ENCODE data around the gene PA2G4.
A peak's percentile ranks its signal among the peaks of the same experiment; 100 is the strongest.

The PA2G4 gene

DNA sequence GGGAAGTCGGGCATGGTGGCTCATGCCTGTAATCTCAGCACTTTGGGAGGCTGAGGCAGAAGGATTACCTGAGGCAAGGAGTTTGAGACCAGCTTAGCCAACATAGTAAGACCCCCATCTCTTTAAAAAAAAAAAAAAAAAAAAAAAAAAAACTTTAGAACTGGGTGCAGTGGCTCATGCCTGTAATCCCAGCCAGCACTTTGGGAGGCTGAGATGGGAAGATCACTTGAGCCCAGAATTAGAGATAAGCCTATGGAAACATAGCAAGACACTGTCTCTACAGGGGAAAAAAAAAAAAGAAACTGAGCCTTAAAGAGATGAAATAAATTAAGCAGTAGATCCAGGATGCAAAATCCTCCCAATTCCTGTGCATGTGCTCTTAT is 1.7 kb upstream of the PA2G4 start:
- DNase-seq = no peak

DNA sequence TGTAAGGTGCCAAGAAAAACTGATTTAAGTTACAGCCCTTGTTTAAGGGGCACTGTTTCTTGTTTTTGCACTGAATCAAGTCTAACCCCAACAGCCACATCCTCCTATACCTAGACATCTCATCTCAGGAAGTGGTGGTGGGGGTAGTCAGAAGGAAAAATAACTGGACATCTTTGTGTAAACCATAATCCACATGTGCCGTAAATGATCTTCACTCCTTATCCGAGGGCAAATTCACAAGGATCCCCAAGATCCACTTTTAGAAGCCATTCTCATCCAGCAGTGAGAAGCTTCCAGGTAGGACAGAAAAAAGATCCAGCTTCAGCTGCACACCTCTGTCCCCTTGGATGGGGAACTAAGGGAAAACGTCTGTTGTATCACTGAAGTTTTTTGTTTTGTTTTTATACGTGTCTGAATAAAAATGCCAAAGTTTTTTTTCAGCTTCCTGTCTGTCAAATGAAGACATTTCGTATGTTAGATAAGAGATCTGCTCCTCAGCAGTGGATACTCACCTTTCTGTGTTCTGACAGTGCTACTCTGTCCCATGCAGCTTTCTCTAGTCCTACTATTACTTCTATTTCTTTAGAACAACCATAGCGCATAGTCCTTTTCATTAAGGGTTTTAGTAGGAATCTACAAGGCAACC is 1.2 kb upstream of the PA2G4 start:
- no peak for DNase-seq

DNA sequence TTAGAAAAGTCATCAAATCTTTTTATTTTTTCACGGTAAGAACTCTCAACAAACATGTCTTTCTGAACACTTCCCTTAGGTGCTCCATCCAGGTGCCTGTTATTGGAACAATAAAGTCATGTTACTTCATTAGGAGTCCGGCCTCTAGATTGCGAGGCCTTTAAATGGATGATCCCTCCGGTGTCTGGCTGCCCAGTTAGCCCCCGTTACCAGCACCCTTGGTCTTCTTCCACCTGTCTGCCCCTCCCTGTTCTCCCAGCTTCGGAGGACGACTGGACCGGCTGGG is 593 bp upstream of the PA2G4 start:
- no peak for DNase-seq

DNA sequence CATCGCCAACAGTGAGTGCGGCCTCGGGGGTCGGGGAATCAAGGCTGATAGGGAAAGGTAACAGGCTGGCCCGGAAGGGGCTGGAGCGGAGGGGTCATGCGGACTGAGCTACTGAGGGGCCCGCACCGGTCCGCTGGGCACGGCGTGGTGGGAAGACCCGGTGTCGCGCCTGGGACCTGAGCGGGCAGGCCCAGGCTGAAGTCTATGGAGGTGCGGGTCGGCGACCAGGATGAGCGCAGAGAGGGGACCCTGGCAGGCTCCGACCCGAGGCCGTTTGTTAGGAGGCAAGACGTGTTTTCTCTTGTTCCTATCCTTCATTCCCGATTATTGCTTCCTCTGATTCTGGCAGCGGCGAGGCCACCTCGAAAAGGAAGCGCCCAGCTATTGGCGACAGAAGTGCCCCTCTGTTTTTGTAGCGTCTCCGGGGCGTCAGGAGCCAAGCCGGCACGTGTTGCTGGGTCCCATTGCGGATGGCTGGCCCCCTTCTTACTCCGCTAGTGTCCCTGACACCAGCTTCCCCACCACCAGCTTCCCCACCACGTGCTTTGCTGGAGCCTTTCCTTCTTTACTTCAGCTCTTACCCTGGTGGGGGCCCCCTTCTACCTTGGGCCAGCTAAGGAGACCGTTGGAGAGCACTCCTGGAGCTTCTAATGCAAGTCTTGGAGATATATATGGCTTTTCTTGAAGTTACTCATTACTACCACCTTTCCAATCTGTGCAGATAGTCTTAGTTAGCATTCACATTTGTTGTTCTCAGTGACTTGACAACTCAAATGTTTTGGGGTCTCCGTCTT is 653 bp downstream of the PA2G4 start:
- DNase-seq = peak; percentile 39

DNA sequence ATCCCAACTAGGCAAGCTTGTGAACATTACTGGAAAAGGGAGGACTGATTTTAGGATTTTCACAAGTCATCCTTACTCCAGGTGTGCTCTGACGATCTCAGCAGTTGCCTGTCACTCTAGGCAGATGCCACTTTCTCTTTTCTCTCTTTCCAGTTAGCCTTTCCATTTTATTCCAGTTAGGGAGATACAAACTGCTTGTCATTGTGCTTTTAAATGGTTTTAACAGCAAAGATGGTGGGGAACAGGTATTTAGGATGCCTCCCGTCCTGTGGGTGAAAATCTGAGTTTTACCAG is 1.2 kb downstream of the PA2G4 start:
- DNase-seq = no peak

DNA sequence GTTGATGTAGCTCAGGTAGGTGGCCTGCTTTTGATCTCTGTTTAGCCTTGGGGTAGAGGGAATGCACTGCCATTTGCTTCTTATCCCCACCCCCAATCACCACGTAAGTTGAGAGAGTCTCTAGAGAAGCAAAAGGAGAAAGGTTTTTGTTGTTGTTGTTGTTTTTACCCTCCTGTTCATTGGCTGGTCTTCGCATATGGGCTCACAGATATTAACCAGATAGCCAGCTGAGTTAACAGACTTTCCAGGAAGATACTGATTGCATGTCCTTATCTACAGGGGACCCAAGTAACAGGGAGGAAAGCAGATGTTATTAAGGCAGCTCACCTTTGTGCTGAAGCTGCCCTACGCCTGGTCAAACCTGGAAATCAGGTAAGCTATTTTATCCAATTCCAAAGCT is 2.9 kb downstream of the PA2G4 start:
- DNase-seq = no peak

DNA sequence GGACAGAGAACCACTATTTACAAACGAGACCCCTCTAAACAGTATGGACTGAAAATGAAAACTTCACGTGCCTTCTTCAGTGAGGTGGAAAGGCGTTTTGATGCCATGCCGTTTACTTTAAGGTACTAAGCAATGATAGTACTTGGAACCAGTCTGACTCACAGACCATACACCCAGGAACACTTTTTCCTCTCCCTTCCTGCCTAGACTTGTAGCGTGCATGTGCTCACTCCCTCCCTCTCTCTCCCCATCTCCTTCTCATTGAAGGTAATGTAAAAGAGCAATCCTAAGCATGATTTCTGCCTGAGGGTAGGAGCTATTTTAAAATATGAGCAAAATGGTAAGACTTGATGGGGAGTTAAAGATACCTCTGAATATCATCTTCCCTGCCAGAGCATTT is 6.2 kb downstream of the PA2G4 start:
- no peak for DNase-seq

DNA sequence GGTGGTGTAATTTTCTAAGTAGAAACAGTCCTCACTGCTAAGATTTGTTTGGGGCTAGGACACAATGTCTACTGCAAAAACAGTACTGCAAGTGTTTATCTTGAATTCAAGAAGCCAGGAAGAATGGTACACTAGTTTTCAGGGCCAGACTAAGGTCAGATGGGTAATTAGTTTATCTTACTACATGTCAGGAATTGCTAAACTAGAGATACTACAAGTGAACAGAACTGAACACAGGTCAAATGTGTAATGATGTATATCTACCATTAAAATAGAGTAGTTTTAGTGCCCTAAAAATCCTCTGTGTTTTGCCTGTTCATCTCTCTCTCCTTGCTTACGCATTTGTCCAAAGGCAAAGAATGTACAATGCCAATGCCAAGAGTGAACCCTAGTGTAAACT is 9.7 kb downstream of the PA2G4 start:
- DNase-seq = no peak

DNA sequence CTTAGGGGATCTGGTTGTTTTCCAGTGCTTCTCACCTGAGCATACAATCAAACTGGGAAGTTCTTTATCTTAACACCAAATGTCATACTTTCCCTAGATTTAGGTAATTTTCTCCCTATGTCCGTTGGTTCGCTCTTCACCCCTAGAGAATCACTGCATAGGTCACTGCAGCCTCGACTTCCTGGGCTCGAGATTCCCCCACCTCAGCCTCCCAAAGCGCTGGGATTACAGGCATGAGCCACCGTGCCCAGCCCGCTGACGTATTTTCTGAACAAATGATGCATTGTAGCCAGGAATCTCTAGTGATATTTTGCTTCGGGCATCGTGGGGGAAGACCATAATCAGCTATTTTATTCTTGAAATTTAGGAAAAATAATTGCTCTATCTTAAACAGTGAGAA is 11.0 kb downstream of the PA2G4 start:
- no peak for DNase-seq

DNA sequence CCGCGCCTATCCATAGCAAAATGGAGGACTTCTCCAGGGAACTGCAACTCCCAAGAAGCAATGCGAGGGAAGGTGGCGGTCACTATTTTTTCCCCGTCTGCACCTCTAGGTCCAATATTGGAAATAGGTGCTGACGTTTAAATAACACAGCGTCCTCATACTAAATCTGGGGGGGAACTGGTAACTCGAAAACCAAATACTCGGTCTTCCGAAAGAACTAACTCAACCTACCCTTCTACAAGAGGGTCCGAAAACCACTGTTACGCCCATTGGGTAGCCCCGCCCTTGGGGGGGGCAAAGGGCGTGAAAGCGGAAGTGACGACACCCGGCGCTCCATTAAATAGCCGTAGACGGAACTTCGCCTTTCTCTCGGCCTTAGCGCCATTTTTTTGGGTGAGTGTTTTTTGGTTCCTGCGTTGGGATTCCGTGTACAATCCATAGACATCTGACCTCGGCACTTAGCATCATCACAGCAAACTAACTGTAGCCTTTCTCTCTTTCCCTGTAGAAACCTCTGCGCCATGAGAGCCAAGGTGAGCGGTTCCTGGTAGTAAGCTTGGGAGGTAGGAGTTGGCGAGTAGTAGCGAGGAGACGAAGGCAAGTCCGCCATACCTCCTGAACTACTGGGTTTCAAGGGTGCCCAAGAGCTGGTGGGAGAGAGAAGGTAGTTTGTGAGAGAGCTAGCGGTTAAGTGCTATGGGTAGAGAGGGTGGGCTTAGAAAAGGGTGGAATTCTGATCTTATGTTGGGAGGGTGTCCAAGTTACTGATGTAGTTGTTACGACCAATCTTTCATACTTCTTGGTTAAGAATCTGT is 12.1 kb downstream of the PA2G4 start, which contains the start of gene RPL41:
Gene RPL41 (plus strand): TSS at position 367 of the 815 bp plus-strand sequence.
- peak; percentile 96 for DNase-seq

DNA sequence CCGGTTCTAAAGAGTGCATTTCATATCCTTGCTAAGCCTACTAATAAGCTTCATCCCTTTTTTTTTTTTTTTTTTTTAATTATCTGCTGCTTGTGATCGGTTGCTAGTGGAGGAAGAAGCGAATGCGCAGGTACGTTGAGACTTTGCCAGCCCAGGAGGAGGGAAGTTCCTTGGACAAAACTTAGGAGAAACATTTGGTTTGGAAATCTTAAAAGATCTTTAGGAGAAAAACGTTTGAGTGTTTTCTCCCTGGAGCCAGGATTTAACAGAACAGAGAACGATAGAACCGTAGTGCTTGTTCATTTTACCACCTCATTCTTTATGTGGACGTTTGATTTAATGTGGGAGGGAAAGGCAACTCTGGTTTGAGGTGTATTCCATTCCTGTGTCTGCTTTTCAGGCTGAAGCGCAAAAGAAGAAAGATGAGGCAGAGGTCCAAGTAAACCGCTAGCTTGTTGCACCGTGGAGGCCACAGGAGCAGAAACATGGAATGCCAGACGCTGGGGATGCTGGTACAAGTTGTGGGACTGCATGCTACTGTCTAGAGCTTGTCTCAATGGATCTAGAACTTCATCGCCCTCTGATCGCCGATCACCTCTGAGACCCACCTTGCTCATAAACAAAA is 12.8 kb downstream of the PA2G4 start:
- DNase-seq = peak; percentile 60

DNA sequence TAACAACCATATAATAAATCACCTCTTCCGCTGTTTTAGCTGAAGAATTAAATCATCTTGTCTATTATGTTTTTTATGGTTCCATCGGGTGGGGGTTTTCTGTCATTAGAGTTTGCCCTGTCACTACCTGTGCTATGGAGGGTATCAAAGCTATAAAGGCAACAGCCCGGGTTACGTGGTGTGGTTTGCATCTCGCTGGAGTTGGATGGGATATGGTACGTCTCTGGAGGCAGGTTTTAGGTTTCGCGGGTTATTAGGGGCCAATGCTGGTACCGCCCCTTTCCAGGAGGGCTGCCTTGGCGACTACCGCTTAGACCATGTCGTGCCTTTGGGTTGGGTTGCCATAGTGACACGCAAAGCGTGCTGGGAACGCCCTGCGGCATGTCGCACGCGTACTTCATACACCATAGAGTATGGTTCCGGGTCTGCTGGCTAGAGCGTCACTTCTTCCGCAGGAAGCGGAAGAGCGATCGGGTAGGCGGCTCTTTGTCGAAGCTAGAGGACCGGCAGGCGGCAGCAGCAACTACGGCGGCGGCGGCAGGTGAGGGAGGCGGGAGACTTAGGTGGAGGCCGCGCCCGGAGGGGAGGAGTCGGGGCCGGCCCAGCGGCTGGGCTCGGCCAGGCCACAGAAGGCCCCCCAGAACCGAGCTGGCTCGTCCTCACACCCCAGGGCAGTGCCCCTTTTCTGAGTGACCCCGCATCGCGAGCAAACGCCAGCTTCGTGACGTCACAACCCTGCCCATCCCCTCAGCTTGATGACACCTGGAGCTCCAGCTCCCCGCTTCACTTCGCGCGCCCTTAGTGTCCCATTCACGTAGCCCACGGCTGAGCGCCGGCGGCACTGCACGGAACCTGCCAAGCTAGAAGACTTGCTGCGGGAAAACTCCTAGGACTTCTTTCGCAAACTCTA is 13.7 kb downstream of the PA2G4 start, which contains the start of gene ZC3H10:
Gene ZC3H10 (plus strand): TSS at position 489 of the 910 bp plus-strand sequence. CDS start 2,297 bp downstream, outside the sequence.
- DNase-seq = peak; percentile 99

DNA sequence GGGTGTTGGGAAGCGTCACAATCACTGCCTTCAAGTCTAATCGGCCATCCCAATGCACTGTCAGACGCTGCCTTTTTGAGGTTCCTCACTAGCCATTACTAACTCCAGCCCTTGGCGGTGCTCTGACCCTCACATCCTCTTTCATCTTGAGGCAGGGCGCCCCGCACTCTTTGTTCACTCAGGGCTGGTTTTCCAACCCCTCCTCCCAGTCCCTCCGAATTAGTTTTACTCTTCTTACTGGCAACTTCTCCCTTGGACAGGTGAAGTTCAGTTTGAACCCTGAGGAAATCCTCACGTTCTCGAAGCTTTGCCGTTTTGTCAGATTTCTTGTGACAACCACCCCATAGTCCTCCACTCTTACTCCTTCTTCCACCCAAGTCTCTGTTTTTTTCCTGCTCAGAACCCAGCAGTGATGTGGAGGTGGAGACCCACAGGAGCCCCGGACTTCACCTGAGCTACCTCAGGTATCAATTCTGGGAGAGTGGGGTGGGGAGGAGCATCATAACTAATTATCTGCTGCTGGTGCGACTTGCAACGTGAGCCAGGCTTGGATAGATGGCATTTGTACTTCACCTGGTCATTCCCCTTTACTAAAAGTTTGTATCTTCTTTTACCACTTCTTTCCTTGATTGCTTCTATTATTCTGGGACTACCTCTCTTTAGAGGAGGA is 14.5 kb downstream of the PA2G4 start:
- no peak for DNase-seq

DNA sequence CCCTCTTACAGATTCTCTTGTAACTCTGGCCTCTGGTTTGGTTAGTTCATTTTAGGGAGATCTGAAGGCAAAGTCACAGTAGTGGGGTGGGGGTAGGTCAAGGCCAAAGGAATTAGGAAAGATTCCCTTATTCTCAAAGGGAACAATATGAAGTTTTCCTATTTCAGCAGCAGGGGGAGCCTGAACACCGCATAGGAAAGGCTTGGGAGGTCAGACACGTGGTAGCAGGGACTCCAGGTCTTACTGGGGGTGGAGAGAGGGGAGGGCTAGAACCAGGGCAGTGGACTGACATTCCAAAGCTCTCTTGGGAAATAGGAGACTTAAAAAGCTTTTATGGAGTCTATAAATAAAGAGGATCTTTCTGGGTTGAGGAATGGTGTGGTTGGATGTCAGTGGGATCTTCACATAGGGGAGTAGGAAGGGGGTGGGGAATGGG is 15.0 kb downstream of the PA2G4 start:
- DNase-seq = peak; percentile 87

DNA sequence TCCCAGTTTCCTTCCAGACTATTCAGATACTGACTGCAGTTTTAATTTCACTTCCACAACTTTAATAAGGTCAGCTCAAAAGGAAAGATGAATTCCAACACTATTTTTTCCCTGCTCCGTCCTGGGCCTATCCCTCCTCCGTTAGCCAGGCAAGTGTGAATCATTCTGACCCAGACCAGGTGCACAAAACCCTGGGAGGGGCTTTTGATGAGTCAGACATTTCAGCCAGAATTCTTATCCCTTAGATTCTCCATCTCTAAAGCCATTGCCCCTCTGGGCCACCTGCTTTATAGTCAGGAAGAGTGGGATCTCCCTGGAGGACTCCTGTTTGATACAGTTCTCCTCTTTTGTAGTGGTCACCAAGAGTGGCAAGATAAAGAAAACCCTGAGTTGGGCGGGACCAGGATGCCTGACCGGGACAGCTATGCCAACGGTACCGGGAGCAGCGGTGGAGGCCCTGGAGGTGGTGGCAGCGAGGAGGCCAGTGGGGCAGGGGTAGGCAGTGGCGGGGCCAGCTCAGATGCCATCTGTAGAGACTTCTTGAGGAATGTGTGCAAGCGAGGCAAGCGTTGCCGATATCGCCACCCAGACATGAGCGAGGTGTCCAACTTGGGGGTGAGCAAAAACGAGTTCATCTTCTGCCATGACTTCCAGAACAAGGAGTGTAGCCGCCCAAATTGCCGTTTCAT is 15.9 kb downstream of the PA2G4 start:
- DNase-seq = no peak

DNA sequence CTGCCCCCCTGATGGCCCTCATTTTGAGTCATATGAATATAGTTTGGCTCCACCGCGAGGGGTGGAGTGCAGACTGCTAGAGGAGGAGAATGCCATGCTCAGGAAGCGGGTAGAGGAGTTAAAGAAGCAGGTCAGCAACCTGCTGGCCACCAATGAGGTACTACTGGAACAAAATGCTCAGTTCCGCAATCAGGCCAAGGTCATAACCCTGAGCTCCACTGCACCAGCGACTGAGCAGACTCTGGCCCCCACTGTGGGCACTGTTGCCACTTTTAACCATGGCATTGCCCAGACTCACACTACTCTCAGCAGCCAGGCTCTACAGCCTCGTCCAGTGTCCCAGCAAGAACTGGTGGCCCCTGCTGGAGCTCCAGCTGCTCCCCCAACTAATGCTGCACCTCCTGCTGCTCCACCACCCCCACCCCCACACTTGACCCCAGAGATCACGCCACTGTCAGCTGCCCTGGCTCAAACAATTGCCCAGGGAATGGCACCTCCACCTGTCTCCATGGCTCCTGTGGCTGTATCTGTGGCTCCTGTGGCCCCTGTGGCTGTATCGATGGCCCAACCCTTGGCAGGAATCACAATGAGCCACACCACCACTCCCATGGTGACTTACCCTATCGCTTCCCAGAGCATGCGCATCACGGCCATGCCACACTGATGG is 17.0 kb downstream of the PA2G4 start:
- DNase-seq = no peak

DNA sequence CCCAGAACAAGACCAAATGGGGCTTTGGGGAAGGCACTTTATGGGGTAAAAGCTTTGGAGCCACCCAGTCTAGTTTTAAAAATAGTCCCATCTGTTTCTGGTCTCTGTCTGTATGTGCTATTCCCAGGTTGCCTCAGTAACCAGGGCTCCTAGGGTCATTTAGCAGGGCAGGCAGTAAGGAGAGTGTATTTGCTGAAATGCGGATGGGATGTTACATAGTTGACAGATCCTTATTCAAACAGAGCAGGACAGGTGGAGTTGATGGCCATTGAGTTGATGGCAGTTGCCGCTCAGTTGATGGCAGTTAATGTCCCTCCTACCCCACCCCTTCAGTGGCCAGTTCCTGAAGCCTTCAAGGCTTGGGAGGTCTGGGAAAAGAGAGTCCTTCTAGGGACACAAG is 18.3 kb downstream of the PA2G4 start:
- no peak for DNase-seq

DNA sequence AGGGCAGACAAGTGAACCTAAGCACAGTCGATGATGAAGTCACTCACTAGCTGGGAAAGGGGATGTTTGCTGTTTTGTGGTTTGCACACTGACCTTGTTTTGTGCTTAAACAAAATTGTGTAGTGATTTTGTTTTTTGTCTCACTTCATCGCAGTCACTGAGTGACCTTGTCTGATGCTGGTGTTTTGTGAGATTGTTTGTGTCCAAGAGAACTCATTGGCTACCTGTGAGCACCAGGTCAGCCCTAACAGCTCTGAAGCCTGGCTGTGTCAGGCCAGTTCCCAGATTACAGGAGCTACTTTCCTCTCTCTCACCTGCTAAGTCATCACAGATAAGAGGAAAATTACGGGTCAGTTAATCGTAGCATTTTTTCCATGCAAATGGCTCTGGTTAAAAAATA is 19.8 kb downstream of the PA2G4 start:
- DNase-seq = no peak

DNA sequence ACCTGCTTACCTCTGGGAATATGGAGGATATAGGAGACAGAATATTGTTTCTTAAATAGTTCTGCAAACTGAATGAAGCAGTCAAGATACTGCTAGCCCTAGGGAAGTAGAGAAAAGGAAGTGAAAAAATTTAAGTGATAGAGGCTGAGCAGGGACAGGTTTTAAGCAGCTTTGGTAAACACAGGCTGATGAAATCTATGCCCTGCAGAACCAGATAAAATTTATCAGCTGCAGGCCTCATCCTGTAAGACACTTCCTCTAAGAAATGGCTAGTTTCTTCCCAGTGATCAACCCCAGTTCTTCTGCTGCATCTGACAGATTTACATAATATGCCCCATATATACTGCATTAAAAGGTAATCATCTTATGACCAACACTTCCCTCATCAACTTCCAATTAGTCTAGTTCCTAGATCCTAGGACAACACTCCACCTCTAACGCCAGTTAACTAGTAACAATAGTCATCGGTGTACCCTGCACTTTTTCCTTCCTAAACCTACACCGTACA is 22.4 kb downstream of the PA2G4 start:
- peak; percentile 7 for DNase-seq

DNA sequence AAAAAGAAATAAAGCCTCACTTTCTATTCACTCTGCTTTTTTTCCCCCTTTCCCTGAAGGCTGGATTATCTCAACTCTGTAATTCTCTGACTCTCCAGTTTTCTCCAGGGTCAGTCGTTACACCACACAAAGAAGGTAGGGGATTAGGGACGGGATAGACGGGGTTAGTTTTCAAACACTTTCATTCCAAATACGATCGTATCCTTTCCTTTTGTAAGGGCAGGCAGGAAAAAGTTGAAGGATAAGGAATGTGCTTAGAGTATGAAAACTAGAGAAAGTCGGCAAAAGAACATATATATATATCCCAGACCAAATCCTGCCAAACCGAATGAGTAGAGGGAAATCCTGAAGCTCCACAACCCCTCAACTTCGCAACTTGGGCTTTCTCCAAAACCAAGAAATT is 23.1 kb downstream of the PA2G4 start:
- no peak for DNase-seq

All from NCI-H2171 treated with DMSO at 0.1 percent for 48 hours (cell line).